ENCODE data around the gene SCN2B.
A peak's percentile ranks its signal among the peaks of the same experiment; 100 is the strongest.

The SCN2B gene

GRCh38 chr11:118157186-118157895, 19.1 kb downstream of the SCN2B start:
- Histone ChIP-seq H3K27me3 (ENCODE audit: insufficient read depth, low read length, poor library complexity, severe bottlenecking) (peaks cover 35% of the 10 kb centered on the region), H3K9ac (ENCODE audit: low read depth, low read length, poor library complexity, severe bottlenecking) (no peak overlapping the region)

DNA sequence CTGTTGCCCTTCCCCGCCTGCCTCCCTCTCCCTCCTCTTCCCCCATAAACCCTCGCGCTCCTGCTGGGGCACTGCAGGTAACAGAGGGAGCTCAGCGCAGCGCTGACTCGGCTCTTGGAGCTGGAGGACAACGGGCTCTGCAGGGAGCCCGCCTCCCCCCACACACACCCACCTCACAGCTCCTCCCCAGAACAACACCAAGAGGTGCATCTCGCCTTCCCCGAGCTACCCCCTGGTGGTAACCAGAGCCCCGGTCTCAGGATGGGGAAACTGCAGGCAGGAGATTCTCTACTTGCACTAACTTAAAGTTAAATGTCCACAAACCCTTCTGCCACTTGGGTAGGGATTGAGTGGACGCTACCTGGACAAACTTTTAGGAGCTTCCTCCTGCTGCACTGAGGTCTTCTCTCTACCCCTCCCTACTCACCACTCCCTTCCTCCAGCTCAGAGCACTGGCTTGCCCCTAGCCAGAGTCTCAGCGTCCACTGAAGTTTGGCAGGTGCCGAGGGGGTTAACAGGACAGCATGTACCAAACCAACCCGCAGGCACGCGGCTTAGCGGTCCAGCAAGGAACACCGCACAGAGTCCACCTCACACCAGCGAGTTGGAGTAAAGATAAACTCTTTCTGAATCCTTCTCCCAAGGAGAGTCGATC, 19.8 kb downstream of the SCN2B start:
- no peaks in the 10 kb centered on the region for H4K20me1 ChIP-seq (ENCODE audit: insufficient read depth, low read length, poor library complexity, severe bottlenecking)
- peaks cover 42% of the 10 kb centered on the region for H3K27me3 ChIP-seq (ENCODE audit: insufficient read depth, low read length, poor library complexity, severe bottlenecking)
- H3K4me3 ChIP-seq (ENCODE audit: low read length, poor library complexity, severe bottlenecking) = peak overlapping the region; percentile 34
- no peaks in the 10 kb centered on the region for H3K9me2 ChIP-seq (replicated peaks; ENCODE audit: low read depth, low read length)
- peak overlapping the region; percentile 52 for H3K4me2 ChIP-seq (ENCODE audit: low read depth, low read length, poor library complexity, severe bottlenecking)
- no peaks in the 10 kb centered on the region for H3K9me3 ChIP-seq (ENCODE audit: insufficient read depth, low read depth, low read length)
- H3K79me2 ChIP-seq (ENCODE audit: insufficient read depth, low read length) = no peaks in the 10 kb centered on the region
- H3K4me1 ChIP-seq (ENCODE audit: insufficient read depth, low read length, poor library complexity, severe bottlenecking) = no peaks in the 10 kb centered on the region
- H3K36me3 ChIP-seq (ENCODE audit: insufficient read depth, low read length) = no peaks in the 10 kb centered on the region
- H3K9ac ChIP-seq (ENCODE audit: low read depth, low read length, poor library complexity, severe bottlenecking) = no peak overlapping the region
- peak overlapping the region; percentile 71 for H2AFZ ChIP-seq (ENCODE audit: low read length)
- H3F3A ChIP-seq (ENCODE audit: low read depth) = no peaks in the 10 kb centered on the region
- TF ChIP-seq CTCF (conservative IDR thresholded peaks at IDR 0.05; ENCODE audit: low read length) = no peak; the same call in 1 of the 2 replicates
- TF ChIP-seq EZH2phosphoT487 (IDR thresholded peaks at IDR 0.05; ENCODE audit: borderline replicate concordance) = no peak

More at GRCh38 chr11:118157186-118157895, 19.1 kb downstream of the SCN2B start:
- H3F3A ChIP-seq (ENCODE audit: low read depth) = no peaks in the 10 kb centered on the region
- no peaks in the 10 kb centered on the region for H4K20me1 ChIP-seq (ENCODE audit: insufficient read depth, low read length, poor library complexity, severe bottlenecking)
- H3K79me2 ChIP-seq (ENCODE audit: insufficient read depth, low read length) = no peaks in the 10 kb centered on the region
- no peaks in the 10 kb centered on the region for H3K4me1 ChIP-seq (ENCODE audit: insufficient read depth, low read length, poor library complexity, severe bottlenecking)
- H2AFZ ChIP-seq (ENCODE audit: low read length) = no peak overlapping the region
- H3K4me2 ChIP-seq (ENCODE audit: low read depth, low read length, poor library complexity, severe bottlenecking) = no peak overlapping the region
- TF ChIP-seq CTCF (conservative IDR thresholded peaks at IDR 0.05; ENCODE audit: low read length) (no peak), EZH2phosphoT487 (IDR thresholded peaks at IDR 0.05; ENCODE audit: borderline replicate concordance) (no peak)
- no peaks in the 10 kb centered on the region for H3K9me2 ChIP-seq (replicated peaks; ENCODE audit: low read depth, low read length)
- H3K4me3 ChIP-seq (ENCODE audit: low read length, poor library complexity, severe bottlenecking) = no peak overlapping the region
- no peaks in the 10 kb centered on the region for H3K9me3 ChIP-seq (ENCODE audit: insufficient read depth, low read depth, low read length)
- no peaks in the 10 kb centered on the region for H3K36me3 ChIP-seq (ENCODE audit: insufficient read depth, low read length)

DNA sequence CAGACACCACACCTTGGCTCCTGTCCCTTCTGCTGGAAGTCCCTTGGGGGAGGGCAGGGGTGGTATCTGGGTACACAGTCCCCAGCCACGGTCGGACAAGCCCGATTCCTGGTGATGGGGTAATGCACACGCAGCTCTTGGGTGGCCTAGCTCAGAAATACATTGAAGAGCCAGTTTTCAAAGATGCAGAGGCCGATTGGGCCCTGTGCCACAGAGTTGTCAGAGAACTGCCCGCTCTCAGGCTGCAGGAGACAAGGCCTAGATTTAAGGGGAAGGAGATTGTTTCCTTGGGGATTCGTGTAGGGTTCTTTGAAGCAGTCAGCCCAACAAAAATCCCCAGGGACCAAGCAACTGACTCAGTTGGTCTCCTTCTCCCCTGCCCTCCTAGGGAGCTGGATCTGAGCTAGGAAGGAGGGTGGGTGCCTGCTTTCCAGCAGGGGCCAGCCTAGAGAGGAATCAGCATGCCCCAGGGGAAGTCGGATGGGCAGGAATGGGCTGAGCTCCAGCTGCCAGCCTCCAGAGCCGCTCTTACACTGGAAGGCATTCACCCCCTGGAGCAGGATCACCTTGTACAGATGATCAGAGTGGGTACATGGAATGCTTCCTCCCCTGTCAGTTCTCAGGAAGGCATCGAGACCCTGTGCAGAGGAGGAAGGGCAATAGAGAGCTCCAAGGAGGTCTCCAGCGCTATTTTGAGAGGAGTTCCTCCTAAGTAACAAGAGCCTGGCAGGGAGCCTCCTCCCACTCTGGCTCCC, 20.5 kb downstream of the SCN2B start:
- no peaks in the 10 kb centered on the region for H3K79me2 ChIP-seq (ENCODE audit: insufficient read depth, low read length)
- H3K9me2 ChIP-seq (replicated peaks; ENCODE audit: low read depth, low read length) = no peaks in the 10 kb centered on the region
- no peak overlapping the region for H3K9ac ChIP-seq (ENCODE audit: low read depth, low read length, poor library complexity, severe bottlenecking)
- H3F3A ChIP-seq (ENCODE audit: low read depth) = no peaks in the 10 kb centered on the region
- H3K4me3 ChIP-seq (ENCODE audit: low read length, poor library complexity, severe bottlenecking) = peak overlapping the region; percentile 34
- H3K9me3 ChIP-seq (ENCODE audit: insufficient read depth, low read depth, low read length) = no peaks in the 10 kb centered on the region
- peaks cover 48% of the 10 kb centered on the region for H3K27me3 ChIP-seq (ENCODE audit: insufficient read depth, low read length, poor library complexity, severe bottlenecking)
- peak overlapping the region; percentile 71; the same call in 1 of the 2 replicates for H2AFZ ChIP-seq (ENCODE audit: low read length)
- H3K4me1 ChIP-seq (ENCODE audit: insufficient read depth, low read length, poor library complexity, severe bottlenecking) = no peaks in the 10 kb centered on the region
- H3K4me2 ChIP-seq (ENCODE audit: low read depth, low read length, poor library complexity, severe bottlenecking) = peak overlapping the region; percentile 52
- H4K20me1 ChIP-seq (ENCODE audit: insufficient read depth, low read length, poor library complexity, severe bottlenecking) = no peaks in the 10 kb centered on the region
- H3K36me3 ChIP-seq (ENCODE audit: insufficient read depth, low read length) = no peaks in the 10 kb centered on the region
- TF ChIP-seq EZH2phosphoT487 (IDR thresholded peaks at IDR 0.05; ENCODE audit: borderline replicate concordance) = no peak
- TF ChIP-seq CTCF (conservative IDR thresholded peaks at IDR 0.05; ENCODE audit: low read length) = no peak

Measured in Loucy (cell line).